ENCODE measurements around the gene TMEM127. TPM values are rescaled to one million over a fixed set of nuclear protein-coding genes. Genes with fewer than 3 reads are reported as not detected.
"Not testable (repeated sequence)": the region's sequence is repeated elsewhere in the genome, so short reads cannot be mapped to it uniquely, and the experiment has no call there.

The TMEM127 gene
- total RNA-seq, 1 donor from 2014 or later, result 85.7 TPM

- TF ChIP-seq CTCF (IDR thresholded peaks at IDR 0.05; ENCODE audit: borderline replicate concordance), result no peak
- no peak overlapping the region for H3K27ac ChIP-seq (replicated peaks)
- H3K4me1 ChIP-seq, result no peaks in the 10 kb centered on the region
- no peak overlapping the region for H3K4me3 ChIP-seq
- H3K27me3 ChIP-seq (ENCODE audit: low read depth), result no peaks in the 10 kb centered on the region
- intact Hi-C loops (cut with micrococcal nuclease), result no loop called here
- H3K36me3 ChIP-seq, result no peaks in the 10 kb centered on the region
- H3K9me3 ChIP-seq (replicated peaks), result no peaks in the 10 kb centered on the region
- DNase-seq, result no peak
Observed at GRCh38 chr2:96233436-96233835, 32.4 kb downstream of the TMEM127 start.

- H3K4me3 ChIP-seq, result no peak overlapping the region
- H3K4me1 ChIP-seq, result no peaks in the 10 kb centered on the region
- H3K9me3 ChIP-seq (replicated peaks), result no peaks in the 10 kb centered on the region
- no peaks in the 10 kb centered on the region for H3K36me3 ChIP-seq
- TF ChIP-seq CTCF (IDR thresholded peaks at IDR 0.05; ENCODE audit: borderline replicate concordance), result no peak
- H3K27ac ChIP-seq (replicated peaks), result no peak overlapping the region
- intact Hi-C loops (cut with micrococcal nuclease), result no loop called here
- DNase-seq, result no peak
- no peaks in the 10 kb centered on the region for H3K27me3 ChIP-seq (ENCODE audit: low read depth)
Observed at GRCh38 chr2:96231316-96231715, 34.5 kb downstream of the TMEM127 start.

- Histone ChIP-seq H3K9me3 (replicated peaks) (peaks cover 11% of the 10 kb centered on the region), H3K4me1 (no peaks in the 10 kb centered on the region), H3K27ac (replicated peaks) (no peak overlapping the region), H3K27me3 (ENCODE audit: low read depth) (no peaks in the 10 kb centered on the region), H3K4me3 (no peak overlapping the region), H3K36me3 (no peaks in the 10 kb centered on the region)
- TF ChIP-seq CTCF (IDR thresholded peaks at IDR 0.05; ENCODE audit: borderline replicate concordance), result no peak
- intact Hi-C loops (cut with micrococcal nuclease), result no loop called here
- DNase-seq, result no peak
Observed at GRCh38 chr2:96225016-96225533, 40.7 kb downstream of the TMEM127 start.

- H3K27me3 ChIP-seq (ENCODE audit: low read depth); H3K4me3 ChIP-seq; H3K4me1 ChIP-seq; H3K27ac ChIP-seq (replicated peaks); H3K36me3 ChIP-seq; DNase-seq; intact Hi-C loops (cut with micrococcal nuclease): not testable (repeated sequence)
- peaks cover 11% of the 10 kb centered on the region for H3K9me3 ChIP-seq (replicated peaks)
Observed at GRCh38 chr2:96221106-96221505, 44.7 kb downstream of the TMEM127 start.

GRCh38 chr2:96219959-96220358 lies 45.8 kb downstream of the TMEM127 start:
- H3K36me3 ChIP-seq; intact Hi-C loops (cut with micrococcal nuclease); H3K4me3 ChIP-seq; DNase-seq; H3K27me3 ChIP-seq (ENCODE audit: low read depth); H3K27ac ChIP-seq (replicated peaks); H3K4me1 ChIP-seq: not testable (repeated sequence)
- H3K9me3 ChIP-seq (replicated peaks), result peaks cover 11% of the 10 kb centered on the region

- H3K9me3 ChIP-seq (replicated peaks), result peaks cover 11% of the 10 kb centered on the region
- intact Hi-C loops (cut with micrococcal nuclease), result no loop called here
- H3K36me3 ChIP-seq, result no peaks in the 10 kb centered on the region
- no peaks in the 10 kb centered on the region for H3K4me1 ChIP-seq
- DNase-seq, result no peak
- TF ChIP-seq CTCF (IDR thresholded peaks at IDR 0.05; ENCODE audit: borderline replicate concordance), result no peak
- H3K27me3 ChIP-seq (ENCODE audit: low read depth), result no peaks in the 10 kb centered on the region
- H3K27ac ChIP-seq (replicated peaks), result no peak overlapping the region
- no peak overlapping the region for H3K4me3 ChIP-seq
Observed at GRCh38 chr2:96218508-96219131, 47.2 kb downstream of the TMEM127 start.
